Keratinocyte (primary cell): ENCODE data around the gene ZDHHC22. TPM values are rescaled to one million over a fixed set of nuclear protein-coding genes. Genes with fewer than 3 reads are reported as not detected.

Experiments used
- DNase-seq: peaks from one replicate; pipeline ENCODE4 v3.0.0-alpha.2; 2011; ENCODE audit warnings: low read depth, missing footprints, low spot score
- FAIRE-seq: peaks from 2 replicates; lab custom pipeline; 2011; peaks lifted over from hg19 to GRCh38; lab: Jason Lieb, UNC
- H2AFZ ChIP-seq: 2 replicates; pipeline ENCODE4 v1.6.0; 2012; ENCODE audit warnings: low read length, control low read depth, inconsistent platforms; ENCODE audit not compliant: control insufficient read depth
- H3K27ac ChIP-seq: 2 replicates; pipeline ENCODE4 v1.5.1; 2011; ENCODE audit warnings: low read length; ENCODE audit not compliant: control insufficient read depth, insufficient read depth
- H3K27me3 ChIP-seq: 3 replicates; pipeline ENCODE4 v1.6.0; 2011; ENCODE audit warnings: low read length; ENCODE audit not compliant: control insufficient read depth, insufficient read depth; ENCODE audit errors: extremely low read depth
- H3K36me3 ChIP-seq, 2 experiments: 2 replicates in 1 of 2; 3 replicates in 1 of 2; pipeline ENCODE4 v1.5.1; 2011; ENCODE audit warnings: low read length in 2 of 2, mild to moderate bottlenecking in 1 of 2; ENCODE audit not compliant: control insufficient read depth in 2 of 2, insufficient read depth in 2 of 2; ENCODE audit errors: extremely low read depth in 1 of 2
- H3K4me1 ChIP-seq: 3 replicates; pipeline ENCODE4 v1.5.1; 2011; ENCODE audit warnings: low read length; ENCODE audit not compliant: control insufficient read depth, insufficient read depth; ENCODE audit errors: extremely low read depth
- H3K4me2 ChIP-seq: 3 replicates; pipeline ENCODE4 v1.6.0; 2011; ENCODE audit warnings: low read depth, low read length; ENCODE audit not compliant: control insufficient read depth, insufficient read depth; ENCODE audit errors: extremely low read depth
- H3K4me3 ChIP-seq, 3 experiments: fragments of 200-600 bp in 1 of 3; sonication (generic) in 1 of 3; 2 replicates in 2 of 3; 3 replicates in 1 of 3; pipeline ENCODE4 v1.5.1; 2011 to 2016; ENCODE audit warnings: low read length in 3 of 3, mild to moderate bottlenecking in 3 of 3, control low read depth in 2 of 3, inconsistent platforms in 1 of 3, low read depth in 1 of 3, mixed read lengths in 1 of 3, mixed run types in 1 of 3, moderate library complexity in 1 of 3; ENCODE audit not compliant: control insufficient read depth in 2 of 3, insufficient read depth in 2 of 3; ENCODE audit errors: extremely low read depth in 1 of 3
- H3K79me2 ChIP-seq: 2 replicates; pipeline ENCODE4 v1.6.0; 2012; ENCODE audit warnings: low read length; ENCODE audit not compliant: control insufficient read depth, insufficient read depth
- H3K9ac ChIP-seq: 3 replicates; pipeline ENCODE4 v1.6.0; 2011; ENCODE audit warnings: low read length; ENCODE audit not compliant: control insufficient read depth, insufficient read depth; ENCODE audit errors: extremely low read depth
- H3K9me1 ChIP-seq: 3 replicates; pipeline ENCODE4 v1.6.0; 2011; ENCODE audit warnings: low read length; ENCODE audit not compliant: control insufficient read depth, insufficient read depth; ENCODE audit errors: extremely low read depth
- H3K9me3 ChIP-seq: 2 replicates; pipeline ENCODE4 v1.5.1; 2012; ENCODE audit warnings: low read depth, low read length; ENCODE audit not compliant: control insufficient read depth
- H4K20me1 ChIP-seq: 3 replicates; pipeline ENCODE4 v1.6.0; 2011; ENCODE audit warnings: low read length; ENCODE audit not compliant: control insufficient read depth, insufficient read depth; ENCODE audit errors: extremely low read depth
- EZH2 ChIP-seq: IDR thresholded peaks from one replicate; pipeline ENCODE4 v1.6.1; 2012; ENCODE audit warnings: inconsistent platforms, mild to moderate bottlenecking, low read length, moderate library complexity
- dilution Hi-C: fragments of 300-500 bp; cut with MboI; formaldehyde crosslinking; loops from one replicate; pipeline ENCODE4 v1.7.0; 2020; ENCODE audit warnings: low sequenced_read_pairs; ENCODE audit not compliant: extremely low pct_ligation_motif_present
- polyA plus RNA-seq, 5 experiments: library from polyadenylated mRNA; depleted of rRNA in 3 of 5; stranded (reverse) in 3 of 5; stranded (forward) in 1 of 5; unstranded in 1 of 5; fragments of >200 nt; gene quantifications; 1 replicate in 1 of 5; 2 replicates in 3 of 5; 3 replicates in 1 of 5; pipeline versions ENCODE4 v1.2.1 to v1.2.3, GENCODE V29; 2011 to 2012; ENCODE audit warnings: missing spikeins in 2 of 5, low read depth in 1 of 5, low replicate concordance in 1 of 5
- TF ChIP-seq, protein P1 (sequence below), 3 experiments: IDR thresholded peaks in 1 of 3; conservative IDR thresholded peaks in 1 of 3; optimal IDR thresholded peaks in 1 of 3; 2 replicates in 2 of 3; 3 replicates in 1 of 3; pipeline versions ENCODE3 to v1.5.1; 2011; ENCODE audit warnings: low read length in 3 of 3, mild to moderate bottlenecking in 3 of 3, moderate library complexity in 2 of 3, control low read depth in 1 of 3, inconsistent platforms in 1 of 3; ENCODE audit not compliant: insufficient read depth in 2 of 3; ENCODE audit errors: extremely low read depth in 1 of 3

ZDHHC22 gene
- polyA plus RNA-seq, 1 donor (not counting 4 experiments of a cell fraction or from before 2014, with no cell fraction given) = not detected

DNA sequence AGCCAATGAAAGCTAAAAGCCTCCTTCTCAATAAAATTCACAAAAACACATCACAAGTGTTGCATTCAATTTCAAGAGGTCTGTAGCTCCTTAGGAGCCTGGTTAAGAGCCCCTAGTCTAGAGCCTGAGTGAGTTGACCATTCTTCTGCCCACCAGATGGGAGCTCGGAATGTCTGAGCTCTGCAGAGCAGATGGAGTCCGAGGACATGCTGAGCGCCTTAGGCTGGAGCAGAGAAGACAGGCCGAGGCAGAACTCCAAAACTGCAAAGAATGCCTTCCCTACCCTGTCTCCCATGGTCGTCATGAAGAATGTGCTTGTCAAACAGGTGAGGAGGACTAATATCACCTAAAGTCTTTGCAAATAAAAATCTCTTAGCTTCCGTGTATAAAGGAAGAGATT lies 31.9 kb downstream of the ZDHHC22 start:
- no peaks in the 10 kb centered on the region for H4K20me1 ChIP-seq
- no peaks in the 10 kb centered on the region for H3K9me3 ChIP-seq
- H3K4me2 ChIP-seq = no peak overlapping the region
- H3K79me2 ChIP-seq = no peaks in the 10 kb centered on the region
- no peak overlapping the region for H3K9ac ChIP-seq
- dilution Hi-C loops = no loop called here
- H3K27me3 ChIP-seq = no peaks in the 10 kb centered on the region
- no peak overlapping the region for H3K27ac ChIP-seq
- peaks cover 13 to 19% of the 10 kb centered on the region in 2 experiments for H3K36me3 ChIP-seq
- no peak for TF ChIP-seq EZH2
- TF ChIP-seq, protein P1, sequence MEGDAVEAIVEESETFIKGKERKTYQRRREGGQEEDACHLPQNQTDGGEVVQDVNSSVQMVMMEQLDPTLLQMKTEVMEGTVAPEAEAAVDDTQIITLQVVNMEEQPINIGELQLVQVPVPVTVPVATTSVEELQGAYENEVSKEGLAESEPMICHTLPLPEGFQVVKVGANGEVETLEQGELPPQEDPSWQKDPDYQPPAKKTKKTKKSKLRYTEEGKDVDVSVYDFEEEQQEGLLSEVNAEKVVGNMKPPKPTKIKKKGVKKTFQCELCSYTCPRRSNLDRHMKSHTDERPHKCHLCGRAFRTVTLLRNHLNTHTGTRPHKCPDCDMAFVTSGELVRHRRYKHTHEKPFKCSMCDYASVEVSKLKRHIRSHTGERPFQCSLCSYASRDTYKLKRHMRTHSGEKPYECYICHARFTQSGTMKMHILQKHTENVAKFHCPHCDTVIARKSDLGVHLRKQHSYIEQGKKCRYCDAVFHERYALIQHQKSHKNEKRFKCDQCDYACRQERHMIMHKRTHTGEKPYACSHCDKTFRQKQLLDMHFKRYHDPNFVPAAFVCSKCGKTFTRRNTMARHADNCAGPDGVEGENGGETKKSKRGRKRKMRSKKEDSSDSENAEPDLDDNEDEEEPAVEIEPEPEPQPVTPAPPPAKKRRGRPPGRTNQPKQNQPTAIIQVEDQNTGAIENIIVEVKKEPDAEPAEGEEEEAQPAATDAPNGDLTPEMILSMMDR (optimal IDR thresholded peaks at IDR 0.05 in 1 of 3, IDR thresholded peaks at IDR 0.05 in 1 of 3, conservative IDR thresholded peaks at IDR 0.05 in 1 of 3; ENCODE audit: extremely low read depth in 1 of 3, insufficient read depth in 2 of 3, low read length in 3 of 3) = no peak
- no peak overlapping the region for H2AFZ ChIP-seq
- no peak for FAIRE-seq
- peaks cover 5% of the 10 kb centered on the region for H3K4me1 ChIP-seq
- no peaks in the 10 kb centered on the region for H3K9me1 ChIP-seq
- no peak overlapping the region for H3K4me3 ChIP-seq
- no peak for DNase-seq

DNA sequence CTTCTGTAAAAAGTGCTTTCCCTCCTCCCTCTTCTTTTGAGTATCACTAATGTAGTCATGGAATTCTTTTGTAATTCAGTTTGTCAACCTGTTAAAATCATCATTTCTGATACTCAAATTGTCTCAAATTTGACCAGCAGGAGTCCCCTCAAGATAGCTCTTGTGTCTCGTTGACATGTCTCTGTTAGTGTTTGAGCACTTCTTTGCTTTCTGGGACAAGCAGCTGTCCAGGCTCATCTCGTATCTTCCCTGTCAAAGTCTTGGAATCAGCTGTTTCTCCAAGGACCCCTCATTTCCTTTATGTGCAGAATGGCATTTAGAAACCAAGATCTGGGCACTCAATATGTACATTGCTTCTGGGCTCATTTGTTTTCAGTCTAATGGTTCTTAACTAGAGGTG lies 32.8 kb downstream of the ZDHHC22 start:
- Histone ChIP-seq H3K9ac (no peak overlapping the region), H3K27me3 (no peaks in the 10 kb centered on the region), H3K4me1 (peaks cover 5% of the 10 kb centered on the region), H3K79me2 (peaks cover 5% of the 10 kb centered on the region), H3K36me3 (peaks cover 10 to 13% of the 10 kb centered on the region in 2 experiments), H3K4me3 (no peak overlapping the region), H2AFZ (no peak overlapping the region), H3K4me2 (no peak overlapping the region), H3K9me1 (no peaks in the 10 kb centered on the region), H3K9me3 (no peaks in the 10 kb centered on the region), H4K20me1 (no peaks in the 10 kb centered on the region), H3K27ac (no peak overlapping the region)
- FAIRE-seq = no peak
- TF ChIP-seq, protein P1 (optimal IDR thresholded peaks at IDR 0.05 in 1 of 3, IDR thresholded peaks at IDR 0.05 in 1 of 3, conservative IDR thresholded peaks at IDR 0.05 in 1 of 3; ENCODE audit: extremely low read depth in 1 of 3, insufficient read depth in 2 of 3, low read length in 3 of 3) = no peak
- TF ChIP-seq EZH2 = no peak
- no peak for DNase-seq
- dilution Hi-C loops = no loop called here
